Raji (cell line): ENCODE results near the gene BIRC2.

Experiments
- POLR2A ChIP-seq: IDR thresholded peaks from 2 replicates; pipeline ENCODE4 v1.6.1; 2011; ENCODE audit warnings: low read depth, low read length, control low read depth; ENCODE audit not compliant: insufficient read depth

Gene BIRC2

DNA sequence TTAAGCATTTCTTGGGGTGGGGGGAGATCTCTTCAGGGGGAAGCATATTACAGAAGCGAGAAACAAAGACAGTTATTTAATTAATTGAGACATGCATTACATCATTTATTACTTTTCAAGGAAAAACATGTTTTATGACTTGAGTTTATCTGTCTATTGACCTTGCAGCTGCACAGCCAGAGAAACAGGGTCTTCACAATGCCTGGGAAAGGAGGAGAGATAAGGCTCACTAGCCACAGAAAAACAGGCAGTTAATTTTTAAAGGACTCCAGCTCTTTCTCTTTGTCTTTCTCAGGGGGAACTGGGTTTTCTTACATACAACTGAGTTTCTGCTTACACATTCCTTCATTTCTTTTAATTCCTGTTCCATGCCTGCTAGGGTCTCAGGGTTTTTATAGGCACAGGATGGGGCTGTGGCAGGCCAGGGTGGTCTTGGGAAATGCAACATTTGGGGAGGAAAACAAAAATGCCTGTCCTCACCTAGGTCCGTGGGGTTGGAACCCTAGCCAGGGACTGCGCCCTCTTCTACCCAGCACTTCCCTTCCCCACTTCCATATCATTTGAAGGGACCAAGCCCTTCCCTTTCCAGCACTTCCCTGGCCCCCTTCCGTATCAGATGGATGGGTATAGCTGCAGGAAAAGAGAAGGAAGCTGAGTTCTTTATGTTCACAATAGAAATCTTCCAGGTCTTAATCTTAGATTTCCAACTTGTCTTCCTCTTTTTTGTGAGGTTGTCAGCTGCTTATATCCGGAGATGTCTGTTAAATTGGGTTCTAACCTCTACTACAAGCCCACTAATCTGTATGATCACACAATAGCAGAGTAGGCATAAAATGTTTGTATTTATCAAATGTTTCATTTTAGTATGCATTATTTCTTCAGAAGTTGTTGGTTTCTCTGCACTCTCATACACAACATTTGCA lies 38.3 kb downstream of the BIRC2 start:
- no peak for TF ChIP-seq POLR2A

DNA sequence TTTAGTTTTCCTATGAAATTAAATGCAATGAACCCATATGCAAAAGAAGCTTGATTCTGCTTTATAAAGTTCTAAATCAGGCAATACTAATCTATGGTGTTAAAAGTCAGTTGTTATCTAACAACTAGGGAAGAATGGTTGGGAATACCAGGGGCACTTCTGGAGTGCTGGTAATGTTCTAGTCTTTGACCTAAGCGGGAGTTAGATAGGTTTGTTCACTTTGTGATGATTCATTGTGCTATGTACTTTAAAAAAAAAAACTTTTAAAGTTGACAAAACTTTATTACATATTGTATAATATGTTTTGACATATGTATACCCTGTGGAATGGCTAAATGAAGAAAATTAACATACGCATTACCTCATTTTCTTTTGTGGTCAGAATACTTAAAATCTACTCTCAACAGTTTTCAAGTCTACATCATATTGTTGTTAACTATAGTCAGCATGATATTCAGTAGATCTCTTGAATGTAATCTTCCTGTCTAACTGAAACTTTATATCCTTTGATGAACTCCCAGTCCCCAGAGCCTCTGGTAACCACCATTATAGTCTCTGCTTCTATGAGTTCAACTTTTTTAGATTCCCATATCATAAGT lies 39.2 kb downstream of the BIRC2 start:
- TF ChIP-seq POLR2A: no peak

DNA sequence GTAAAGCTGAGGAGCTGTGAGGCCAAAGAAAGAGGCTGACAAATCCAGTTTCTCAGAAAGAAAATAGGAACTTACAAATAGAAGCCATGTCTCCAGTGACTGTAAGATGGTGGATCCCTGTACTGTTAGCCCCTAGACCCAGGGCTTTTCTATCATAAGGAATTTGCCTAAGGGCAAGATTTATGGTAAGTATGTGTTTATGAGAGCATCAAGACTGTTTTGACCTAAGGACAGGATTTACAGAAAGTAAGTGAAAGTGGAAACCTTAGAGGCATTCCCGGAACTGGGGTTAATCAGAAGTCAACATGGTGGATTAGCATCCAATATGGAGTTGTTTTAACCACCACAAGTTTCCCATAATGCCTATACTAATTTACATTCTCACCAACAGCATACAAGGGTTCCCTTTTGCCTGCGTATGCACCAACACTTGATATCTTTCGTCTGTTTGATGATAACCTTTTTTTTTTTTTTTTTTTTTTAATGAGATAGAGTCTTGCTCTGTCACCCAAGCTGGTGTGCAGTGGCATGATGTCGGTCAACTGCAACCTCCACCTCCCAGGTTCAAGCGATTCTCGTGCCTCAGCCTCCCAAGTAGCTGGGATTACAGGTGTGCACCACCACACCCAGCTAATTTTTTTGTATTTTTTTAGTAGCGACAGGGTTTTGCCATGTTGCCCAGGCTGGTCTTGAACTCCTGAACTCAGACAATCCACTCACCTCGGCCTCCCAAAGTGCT lies 40.2 kb downstream of the BIRC2 start:
- no peak for TF ChIP-seq POLR2A

DNA sequence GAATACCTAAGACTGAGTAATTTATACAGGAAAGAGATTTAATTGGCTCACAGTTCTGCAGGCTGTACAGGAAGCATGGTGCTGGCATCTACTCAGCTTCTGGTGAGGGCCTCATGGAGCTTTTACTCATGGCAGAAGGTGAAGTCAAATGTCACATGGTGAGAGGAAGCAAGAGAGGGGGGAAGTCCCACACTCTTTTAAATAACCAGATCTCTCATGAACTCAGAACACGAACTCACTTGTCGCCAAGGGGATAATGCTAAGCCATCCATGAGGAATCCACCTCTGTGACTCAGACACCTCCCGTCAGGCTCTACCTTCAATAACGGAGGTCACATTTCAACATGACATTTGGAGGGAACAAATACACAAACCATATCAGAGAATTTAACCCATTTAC lies 42.2 kb downstream of the BIRC2 start:
- no peak for TF ChIP-seq POLR2A

DNA sequence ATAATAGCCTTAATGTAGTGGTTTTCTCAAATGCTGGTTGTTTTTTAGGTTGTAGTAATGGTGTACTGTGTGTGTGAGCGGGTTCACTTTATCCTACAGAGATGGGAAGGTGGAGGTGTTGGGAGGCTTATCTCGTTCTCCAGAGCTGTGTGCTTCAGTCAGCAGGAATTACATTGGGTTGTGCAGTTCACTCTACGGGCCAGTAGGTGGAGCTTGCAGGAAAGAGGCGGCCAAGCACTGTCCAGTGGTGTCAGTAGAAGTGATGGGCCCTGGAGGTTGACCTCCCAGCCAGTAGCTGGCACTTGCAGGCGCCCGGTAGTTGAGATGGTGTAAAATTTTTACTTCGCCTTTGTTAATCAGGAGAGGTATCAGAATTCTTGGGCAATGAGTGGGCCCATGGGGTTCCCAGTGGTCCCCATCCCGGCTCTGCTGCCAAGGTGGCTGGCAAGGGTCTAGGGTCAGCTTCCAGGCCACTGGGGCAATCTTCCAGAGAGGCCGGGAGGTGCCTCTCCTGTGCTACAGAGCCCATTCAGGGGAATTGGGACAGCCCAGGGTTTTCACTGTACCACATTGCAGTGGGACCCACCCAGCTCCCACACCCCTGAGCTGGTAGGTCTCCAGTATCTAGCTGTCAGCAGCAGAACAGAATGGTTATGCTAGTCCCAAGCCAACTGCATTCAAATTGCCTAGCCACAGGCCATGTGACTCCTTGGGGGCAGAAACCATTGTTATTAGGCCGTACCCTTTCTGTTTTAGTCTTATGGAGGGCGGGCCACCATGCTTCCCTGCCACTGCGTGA lies 43.9 kb downstream of the BIRC2 start:
- no peak for TF ChIP-seq POLR2A

DNA sequence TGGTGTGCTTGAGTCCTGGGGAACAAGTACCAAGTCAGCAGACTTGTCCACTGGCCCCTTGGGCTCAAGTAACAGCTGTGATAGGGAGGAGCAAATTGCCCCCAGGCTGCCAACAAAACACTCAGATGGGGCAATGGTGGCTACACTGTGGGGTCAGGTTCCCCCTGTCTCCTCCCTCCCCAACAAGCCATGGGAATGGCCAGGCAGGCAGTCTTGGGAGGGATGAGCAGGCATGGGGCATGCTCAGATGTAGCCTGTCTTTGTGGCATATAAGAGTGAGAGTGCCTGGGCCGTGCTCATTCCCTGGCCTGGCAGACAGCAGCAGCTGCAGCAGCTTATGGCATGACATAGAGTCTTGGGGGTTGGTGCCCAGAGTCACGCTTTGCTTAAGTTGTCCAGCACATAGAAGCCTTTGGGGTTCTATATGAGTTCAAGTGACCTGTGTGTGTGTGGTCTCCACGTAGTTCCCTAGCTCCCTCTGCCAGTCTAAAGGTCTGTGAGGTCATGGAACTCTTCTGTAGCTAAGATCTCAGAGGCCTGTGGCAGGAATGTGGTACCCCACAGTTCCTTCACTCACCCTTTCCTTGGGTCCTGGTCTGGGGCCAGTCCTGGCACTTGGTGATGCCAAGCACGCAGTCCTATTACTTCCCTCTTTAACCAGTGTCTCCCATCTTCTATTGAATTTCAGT lies 44.7 kb downstream of the BIRC2 start:
- TF ChIP-seq POLR2A: no peak

DNA sequence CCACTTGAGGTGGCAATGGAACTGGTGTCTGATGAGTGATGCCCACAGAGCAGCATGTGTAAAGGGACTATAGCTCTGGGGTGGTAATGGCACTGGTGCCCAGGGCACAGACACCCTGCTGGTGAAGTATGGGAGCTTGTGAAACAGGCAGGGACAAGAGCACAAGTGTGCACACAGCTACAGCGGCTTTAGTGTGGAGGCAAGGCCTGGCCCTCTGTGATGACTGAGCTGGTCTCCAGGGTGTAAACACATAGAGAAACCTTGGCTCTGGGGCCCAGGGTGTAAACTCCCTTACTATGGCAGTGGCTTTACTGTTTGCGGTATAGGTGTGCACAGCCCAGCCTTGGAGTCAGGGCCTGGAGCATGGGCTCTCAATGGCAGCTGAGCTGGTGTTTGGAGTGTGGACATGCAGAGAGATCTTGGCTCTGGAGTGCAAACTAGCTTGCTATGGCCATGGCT lies 46.3 kb downstream of the BIRC2 start:
- TF ChIP-seq POLR2A: no peak

DNA sequence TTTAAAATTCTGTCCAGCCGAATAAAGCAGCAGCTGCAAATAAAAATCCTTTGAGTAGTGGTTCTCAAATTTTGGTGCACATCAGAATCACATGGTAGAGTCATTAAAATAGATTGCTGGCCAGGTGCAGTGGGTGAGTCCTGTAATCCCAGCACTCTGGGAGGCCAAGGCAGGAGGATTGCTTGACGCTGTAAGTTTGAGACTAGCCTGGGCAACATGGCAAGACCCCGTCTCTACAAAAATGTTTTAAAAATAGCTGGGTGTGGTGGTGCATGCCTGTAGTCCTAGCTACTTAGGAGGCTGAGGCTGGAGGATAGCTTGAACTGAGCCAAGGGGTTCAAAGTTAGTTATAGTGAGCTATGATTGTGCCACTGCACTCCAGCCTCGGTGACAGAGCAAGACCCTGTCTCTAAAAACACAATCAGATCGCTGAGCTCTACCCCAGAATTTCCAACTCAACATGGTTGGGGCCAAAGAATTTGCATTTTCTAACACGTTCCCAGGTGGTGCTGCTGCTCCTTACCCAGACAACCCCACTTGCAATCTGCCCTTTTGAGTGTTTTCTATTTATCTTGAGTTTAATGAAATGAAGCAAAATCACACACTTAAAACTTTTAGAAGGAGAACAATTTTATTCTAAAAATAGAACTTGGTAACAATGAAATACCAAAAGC lies 48.8 kb downstream of the BIRC2 start:
- no peak for TF ChIP-seq POLR2A

DNA sequence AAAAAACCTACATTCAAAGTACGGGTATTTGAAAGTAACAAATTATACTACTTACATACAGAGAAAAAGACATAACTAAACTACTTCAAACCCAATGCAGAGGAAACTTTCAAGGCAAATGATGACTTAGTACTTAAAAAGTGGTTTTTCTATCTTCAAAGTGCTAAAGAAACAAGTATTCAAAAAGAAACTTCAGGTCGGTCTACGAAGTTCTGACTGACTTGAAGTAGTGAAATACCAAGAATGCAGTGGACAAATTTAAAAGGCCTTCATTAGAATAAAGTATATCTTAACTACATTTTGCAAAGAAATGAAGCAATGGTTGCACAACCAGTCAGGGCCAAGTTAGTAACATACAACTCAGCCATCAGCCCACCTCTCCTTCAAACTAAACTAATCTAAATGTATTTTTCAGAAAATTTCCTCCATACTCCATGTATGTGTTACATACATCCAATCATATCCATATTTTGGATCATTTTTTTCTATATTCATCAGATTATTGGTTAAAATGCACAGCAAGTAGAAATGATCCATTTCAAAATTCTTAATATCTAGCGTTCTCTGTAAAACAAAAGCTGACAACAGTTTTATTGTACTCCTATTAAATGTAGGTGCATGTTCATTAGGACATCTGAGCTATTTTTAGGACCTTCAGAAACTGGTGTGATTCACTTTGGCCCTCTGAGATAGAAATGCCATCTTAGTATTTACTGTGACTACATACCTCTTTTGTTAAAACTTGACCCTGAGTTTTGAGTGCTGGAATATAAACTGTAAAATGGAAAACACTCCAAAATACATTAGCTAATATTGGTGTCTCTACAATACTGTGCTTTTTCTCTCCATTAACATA lies 49.9 kb downstream of the BIRC2 start:
- TF ChIP-seq POLR2A: no peak

DNA sequence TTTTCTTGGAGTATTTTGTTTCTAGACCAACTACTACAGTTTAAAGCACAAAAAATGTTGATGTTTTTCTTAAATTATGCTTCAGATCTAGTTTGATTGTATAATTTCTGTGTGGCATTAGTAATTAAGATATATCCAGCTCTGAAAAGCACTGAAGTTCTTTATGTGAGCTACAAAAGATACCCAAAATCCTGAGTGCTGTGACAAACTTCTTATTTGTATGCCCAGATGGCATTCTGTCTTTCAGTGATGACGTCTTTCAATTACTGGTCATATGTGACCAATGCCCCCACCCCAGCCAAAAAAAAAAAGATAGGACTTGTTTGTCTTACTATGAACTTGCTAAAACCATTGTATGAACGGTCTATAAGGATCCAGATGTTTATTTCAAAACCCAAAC lies 51.3 kb downstream of the BIRC2 start:
- TF ChIP-seq POLR2A: no peak

DNA sequence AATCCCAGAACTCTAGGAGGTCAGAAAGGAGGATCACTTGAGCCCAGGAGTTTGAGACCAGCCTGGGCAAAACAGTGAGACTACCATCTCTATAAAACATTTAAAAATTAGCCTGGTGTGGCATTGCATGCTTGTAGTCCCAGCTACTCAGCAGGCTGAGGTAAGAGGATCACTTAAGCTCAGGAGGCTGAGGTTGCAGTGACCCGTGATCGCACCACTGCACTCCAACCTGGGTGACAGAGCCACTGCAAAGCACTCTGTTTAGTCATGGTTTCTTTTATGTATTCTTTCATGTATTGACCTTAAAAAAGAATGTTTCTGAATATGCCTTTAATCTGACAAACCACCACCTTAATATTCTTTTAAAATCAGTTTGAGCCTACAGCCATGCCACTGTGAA lies 52.2 kb downstream of the BIRC2 start:
- TF ChIP-seq POLR2A: no peak

DNA sequence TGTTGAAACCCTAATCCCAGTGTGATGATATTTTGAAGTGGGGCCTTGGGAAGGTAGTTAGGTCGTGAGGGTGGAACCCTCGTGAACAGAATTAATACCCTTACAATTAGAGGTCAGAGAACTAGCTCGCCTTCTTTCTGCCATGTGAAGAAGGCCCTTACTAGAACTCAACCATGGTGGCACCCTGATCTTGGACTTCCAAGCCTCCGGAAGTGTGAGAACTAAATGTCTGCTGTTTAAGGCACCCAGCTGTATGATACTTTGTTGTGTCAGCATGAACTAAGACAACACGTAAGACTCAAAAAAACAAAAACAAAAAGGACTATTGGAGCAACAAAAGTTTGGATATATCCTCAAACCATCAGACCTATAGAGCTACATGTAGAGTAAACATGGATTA lies 53.6 kb downstream of the BIRC2 start:
- TF ChIP-seq POLR2A: no peak

DNA sequence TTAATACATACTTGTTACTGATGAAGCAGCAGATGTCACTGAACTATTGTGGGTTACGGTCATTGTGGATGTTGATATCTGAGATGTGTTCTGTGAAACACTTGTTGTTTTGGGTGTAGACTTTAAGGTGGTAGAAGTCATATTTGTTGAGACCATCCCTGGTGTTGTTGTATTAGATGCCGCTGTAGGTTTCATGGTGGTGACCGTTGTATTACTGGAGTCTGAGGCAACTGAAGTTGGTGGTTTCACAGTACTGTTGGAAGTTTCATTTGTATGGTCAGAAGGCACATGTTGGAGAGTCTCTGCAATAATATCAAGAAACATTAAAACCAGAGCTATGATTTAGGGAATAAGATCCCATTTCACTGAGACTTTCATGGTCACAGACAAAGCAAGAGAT lies 54.9 kb downstream of the BIRC2 start:
- TF ChIP-seq POLR2A: no peak

DNA sequence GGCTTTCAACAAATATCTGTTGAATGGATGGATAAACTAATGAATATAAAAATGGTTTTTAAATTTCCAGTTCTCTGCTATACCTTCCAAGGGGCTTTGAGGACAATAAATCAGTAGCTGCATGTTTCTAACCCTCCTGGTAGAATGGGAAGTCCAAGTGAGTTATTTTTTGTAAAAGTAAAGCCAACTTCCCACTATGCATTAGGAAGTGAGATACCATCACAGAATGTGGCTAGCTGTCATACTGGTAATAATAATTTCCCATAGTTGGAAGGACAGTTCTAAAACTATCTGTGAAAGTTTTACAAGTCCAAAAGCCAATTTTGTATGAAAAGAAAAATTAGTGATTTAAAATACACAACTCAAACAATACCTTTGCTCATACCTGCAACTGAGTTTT lies 55.5 kb downstream of the BIRC2 start:
- no peak for TF ChIP-seq POLR2A
